Natural killer cell (primary cell): ENCODE measurements around the gene ITGA3. TPM values are rescaled to one million over a fixed set of nuclear protein-coding genes. Genes with fewer than 3 reads are reported as not detected.

Experiments used
- ATAC-seq, 3 donors: fragments of 150-1000 bp in 2 of 3; fragments of 200-7000 bp in 1 of 3; cut with Tn5 transposase; 1 replicate in 1 of 3; 2 replicates in 2 of 3; pipeline ENCODE4 v1.10.0; 2021; ENCODE audit warnings: mild to moderate bottlenecking in 2 of 3, moderate library complexity in 2 of 3
- DNase-seq, 2 donors: peaks; one replicate each; pipeline versions ENCODE4 v3.0.0 to v3.0.0-alpha.2; 2013 to 2021; ENCODE audit warnings: mixed read lengths in 1 of 2
- H3K27ac ChIP-seq: one replicate; pipeline ENCODE4 v1.5.1; 2013; ENCODE audit warnings: mild to moderate bottlenecking, low read length
- H3K27me3 ChIP-seq: one replicate; pipeline ENCODE4 v1.6.1; 2013; ENCODE audit warnings: low read length; ENCODE audit not compliant: control insufficient read depth, insufficient read depth
- H3K36me3 ChIP-seq: one replicate; pipeline ENCODE4 v1.6.1; 2013; ENCODE audit warnings: low read length; ENCODE audit not compliant: control insufficient read depth, insufficient read depth
- H3K4me1 ChIP-seq: one replicate; pipeline ENCODE4 v1.6.1; 2013; ENCODE audit warnings: low read length; ENCODE audit not compliant: control insufficient read depth, insufficient read depth
- H3K4me3 ChIP-seq: one replicate; pipeline ENCODE4 v1.5.1; 2013; ENCODE audit warnings: low read length
- H3K9me3 ChIP-seq: one replicate; pipeline ENCODE4 v1.6.1; 2013; ENCODE audit warnings: low read length; ENCODE audit not compliant: control insufficient read depth, insufficient read depth
- H3K27ac Mint-ChIP-seq, 2 donors: one replicate each; pipeline ENCODE4 v1.8.0; 2022; ENCODE audit warnings: mild to moderate bottlenecking in 2 of 2, mixed read lengths in 2 of 2, moderate library complexity in 1 of 2
- H3K27me3 Mint-ChIP-seq, 2 donors: one replicate each; pipeline ENCODE4 v1.8.0; 2022; ENCODE audit warnings: low read depth in 2 of 2, mixed read lengths in 2 of 2
- H3K36me3 Mint-ChIP-seq: one replicate; pipeline ENCODE4 v1.8.0; 2022; ENCODE audit warnings: mixed read lengths
- H3K4me1 Mint-ChIP-seq, 2 donors: one replicate each; pipeline ENCODE4 v1.8.0; 2022; ENCODE audit warnings: mixed read lengths in 2 of 2
- H3K4me3 Mint-ChIP-seq: one replicate; pipeline ENCODE4 v1.8.0; 2022; ENCODE audit warnings: mild to moderate bottlenecking, moderate library complexity, mixed read lengths
- H3K9me3 Mint-ChIP-seq, 2 donors: one replicate each; pipeline ENCODE4 v1.8.0; 2022; ENCODE audit warnings: mixed read lengths in 2 of 2
- CTCF ChIP-seq: fragments of 200-600 bp; IDR thresholded peaks from one replicate; pipeline ENCODE4 v1.8.0; 2022; ENCODE audit warnings: antibody characterized with exemption
- WGBS: methylation state at CpG from one replicate; pipeline ENCODE4 v1.1.7; 2013; ENCODE audit warnings: missing lambda C conversion rate; ENCODE audit not compliant: insufficient coverage; 5-methylcytosine and 5-hydroxymethylcytosine counted together
- intact Hi-C: fragments of 100-400 bp; cut with micrococcal nuclease; formaldehyde crosslinking; loops from one replicate; pipeline ENCODE4 v1.14.2; 2022
- total RNA-seq, 4 donors: library from RNA; stranded (reverse); fragments of 120-200 nt in 1 of 4; gene quantifications; one replicate each; pipeline versions ENCODE4 v1.2.3 to v1.2.4, GENCODE V29; 2013 to 2022

Gene ITGA3
- total RNA-seq, 3 donors from 2014 or later (not counting 1 experiment from before 2014, with no cell fraction given), result 0.47 to 2.8 (median 1.4) TPM

- Mint-ChIP-seq H3K27ac (no peak overlapping the region), H3K9me3 (no peaks in the 10 kb centered on the region), H3K4me3 (no peak overlapping the region), H3K27me3 (peaks cover 6 to 20% of the 10 kb centered on the region in 2 donors), H3K4me1 (peaks cover 5 to 11% of the 10 kb centered on the region in 2 donors), H3K36me3 (no peaks in the 10 kb centered on the region)
- Histone ChIP-seq H3K27me3 (peaks cover 3% of the 10 kb centered on the region), H3K4me3 (no peak overlapping the region), H3K9me3 (no peaks in the 10 kb centered on the region), H3K27ac (no peak overlapping the region), H3K4me1 (peaks cover 13% of the 10 kb centered on the region), H3K36me3 (no peaks in the 10 kb centered on the region)
- ATAC-seq (no peak), DNase-seq (no peak)
- intact Hi-C loops, result no loop called here
- WGBS, result 62% methylated on average over 4 of the region's 4 CpGs
- no peak for TF ChIP-seq CTCF
Measured at GRCh38 chr17:50051082-50051576, 4.8 kb upstream of the ITGA3 start.

GRCh38 chr17:50051606-50052005, 4.3 kb upstream of the ITGA3 start:
- Histone ChIP-seq H3K27ac (no peak overlapping the region), H3K9me3 (no peaks in the 10 kb centered on the region), H3K36me3 (no peaks in the 10 kb centered on the region), H3K4me1 (peaks cover 16% of the 10 kb centered on the region), H3K4me3 (no peak overlapping the region), H3K27me3 (peaks cover 3% of the 10 kb centered on the region)
- intact Hi-C loops, result no loop called here
- no peaks in the 10 kb centered on the region for H3K36me3 Mint-ChIP-seq
- TF ChIP-seq CTCF, result no peak
- WGBS, result 85% methylated on average over 2 of the region's 2 CpGs
- H3K4me3 Mint-ChIP-seq, result no peak overlapping the region
- no peak for ATAC-seq
- no peak overlapping the region for H3K27ac Mint-ChIP-seq
- H3K4me1 Mint-ChIP-seq, result peaks cover 5 to 14% of the 10 kb centered on the region in 2 donors
- peaks cover 6 to 20% of the 10 kb centered on the region in 2 donors for H3K27me3 Mint-ChIP-seq
- no peak for DNase-seq
- H3K9me3 Mint-ChIP-seq, result no peaks in the 10 kb centered on the region

GRCh38 chr17:50052241-50052796, 3.6 kb upstream of the ITGA3 start:
- Mint-ChIP-seq H3K9me3 (no peaks in the 10 kb centered on the region), H3K4me1 (peaks cover 5 to 20% of the 10 kb centered on the region in 2 donors), H3K27ac (no peak overlapping the region), H3K4me3 (no peak overlapping the region), H3K36me3 (no peaks in the 10 kb centered on the region), H3K27me3 (peaks cover 6 to 26% of the 10 kb centered on the region in 2 donors)
- no peak overlapping the region for H3K4me3 ChIP-seq
- intact Hi-C loops, result no loop called here
- H3K36me3 ChIP-seq, result no peaks in the 10 kb centered on the region
- ATAC-seq, result no peak
- no peak for DNase-seq
- peaks cover 23% of the 10 kb centered on the region for H3K4me1 ChIP-seq
- H3K27ac ChIP-seq, result no peak overlapping the region
- H3K9me3 ChIP-seq, result no peaks in the 10 kb centered on the region
- no peak for TF ChIP-seq CTCF
- 94% methylated on average over 5 of the region's 6 CpGs for WGBS
- H3K27me3 ChIP-seq, result peaks cover 3% of the 10 kb centered on the region
